Activated CD8-positive, alpha-beta T cell treated with anti-CD3 and anti-CD28 coated beads, Interleukin-2, amount 10 ng/mL, durations not matched to agents 7 days and 5 days (primary cell): ENCODE measurements around the gene HGFAC. TPM values are rescaled to one million over a fixed set of nuclear protein-coding genes. Genes with fewer than 3 reads are reported as not detected.

Source experiments
- ATAC-seq: fragments of 150-1000 bp; cut with Tn5 transposase; one replicate; pipeline ENCODE4 v1.10.0; 2021; ENCODE audit warnings: moderate library complexity
- CTCF ChIA-PET: fragments of 350-600 bp; sonication (Branson Sonifier 250); formaldehyde crosslinking; loops from one replicate; lab custom pipeline; 2021; ENCODE audit warnings: antibody characterized with exemption; lab: Charles Lee
- POLR2A ChIA-PET: fragments of 350-600 bp; sonication (Branson Sonifier 250); formaldehyde crosslinking; loops from one replicate; lab custom pipeline; 2021; ENCODE audit warnings: antibody characterized with exemption; lab: Charles Lee
- DNase-seq: peaks from one replicate; pipeline ENCODE4 v3.0.0-alpha.2; 2020
- H3K27ac Mint-ChIP-seq: one replicate; pipeline ENCODE4 v1.8.0; 2021; ENCODE audit warnings: mild to moderate bottlenecking, mixed read lengths
- H3K27me3 Mint-ChIP-seq: one replicate; pipeline ENCODE4 v1.8.0; 2021; ENCODE audit warnings: low read depth, mixed read lengths
- H3K36me3 Mint-ChIP-seq: one replicate; pipeline ENCODE4 v1.8.0; 2021; ENCODE audit warnings: low read depth, mixed read lengths
- H3K4me1 Mint-ChIP-seq: one replicate; pipeline ENCODE4 v1.8.0; 2021; ENCODE audit warnings: low read depth, mixed read lengths
- H3K4me3 Mint-ChIP-seq: one replicate; pipeline ENCODE4 v1.8.0; 2021; ENCODE audit warnings: mild to moderate bottlenecking, mixed read lengths
- H3K9me3 Mint-ChIP-seq: one replicate; pipeline ENCODE4 v1.8.0; 2022; ENCODE audit warnings: mixed read lengths; ENCODE audit not compliant: insufficient read depth
- total RNA-seq, 2 experiments: library from RNA; stranded (reverse); gene quantifications; one replicate each; pipeline ENCODE4 v1.2.3, GENCODE V29; 2021

Gene HGFAC
- total RNA-seq, 2 experiments from 2014 or later: not detected

GRCh38 chr4:3421470-3421869 is 20.3 kb upstream of the HGFAC start:
- Mint-ChIP-seq H3K4me1 (no peaks in the 10 kb centered on the region), H3K27ac (no peak overlapping the region), H3K4me3 (no peak overlapping the region), H3K27me3 (no peaks in the 10 kb centered on the region), H3K36me3 (no peaks in the 10 kb centered on the region), H3K9me3 (no peaks in the 10 kb centered on the region)
- no peak for ATAC-seq
- DNase-seq: no peak
- ChIA-PET CTCF (no interaction called here), POLR2A (no interaction called here)

GRCh38 chr4:3422241-3422801 is 19.4 kb upstream of the HGFAC start:
- DNase-seq: no peak
- Mint-ChIP-seq H3K27me3 (no peaks in the 10 kb centered on the region), H3K36me3 (no peaks in the 10 kb centered on the region), H3K4me1 (no peaks in the 10 kb centered on the region), H3K27ac (no peak overlapping the region), H3K4me3 (no peak overlapping the region), H3K9me3 (no peaks in the 10 kb centered on the region)
- POLR2A ChIA-PET: no interaction called here
- ATAC-seq: no peak
- CTCF ChIA-PET: no interaction called here

- no peaks in the 10 kb centered on the region for H3K36me3 Mint-ChIP-seq
- no peaks in the 10 kb centered on the region for H3K9me3 Mint-ChIP-seq
- ChIA-PET CTCF (no interaction called here), POLR2A (no interaction called here)
- no peaks in the 10 kb centered on the region for H3K27me3 Mint-ChIP-seq
- no peak overlapping the region for H3K27ac Mint-ChIP-seq
- no peak overlapping the region for H3K4me3 Mint-ChIP-seq
- ATAC-seq: no peak
- no peak for DNase-seq
- H3K4me1 Mint-ChIP-seq: no peaks in the 10 kb centered on the region
These were observed 18.9 kb upstream of the HGFAC start for GRCh38 chr4:3422808-3423297.

- ChIA-PET POLR2A (no interaction called here), CTCF (no interaction called here)
- no peak overlapping the region for H3K4me3 Mint-ChIP-seq
- H3K4me1 Mint-ChIP-seq: no peaks in the 10 kb centered on the region
- no peaks in the 10 kb centered on the region for H3K9me3 Mint-ChIP-seq
- H3K27ac Mint-ChIP-seq: no peak overlapping the region
- ATAC-seq (no peak), DNase-seq (no peak)
- H3K27me3 Mint-ChIP-seq: no peaks in the 10 kb centered on the region
- no peaks in the 10 kb centered on the region for H3K36me3 Mint-ChIP-seq
These were observed 18.4 kb upstream of the HGFAC start for GRCh38 chr4:3423406-3423805.

GRCh38 chr4:3423952-3424351 is 17.8 kb upstream of the HGFAC start:
- no peak for ATAC-seq
- no peak overlapping the region for H3K27ac Mint-ChIP-seq
- CTCF ChIA-PET: no interaction called here

GRCh38 chr4:3424522-3425095 is 17.2 kb upstream of the HGFAC start:
- CTCF ChIA-PET: no interaction called here
- Mint-ChIP-seq H3K36me3 (no peaks in the 10 kb centered on the region), H3K4me1 (no peaks in the 10 kb centered on the region)

More at GRCh38 chr4:3423952-3424351, 17.8 kb upstream of the HGFAC start:
- Mint-ChIP-seq H3K9me3 (no peaks in the 10 kb centered on the region), H3K4me1 (no peaks in the 10 kb centered on the region), H3K36me3 (no peaks in the 10 kb centered on the region), H3K27me3 (no peaks in the 10 kb centered on the region), H3K4me3 (no peak overlapping the region)
- POLR2A ChIA-PET: no interaction called here
- DNase-seq: no peak

GRCh38 chr4:3426465-3427133 is 15.2 kb upstream of the HGFAC start:
- Mint-ChIP-seq H3K27ac (no peak overlapping the region), H3K4me1 (no peaks in the 10 kb centered on the region), H3K4me3 (no peak overlapping the region), H3K27me3 (no peaks in the 10 kb centered on the region), H3K36me3 (no peaks in the 10 kb centered on the region), H3K9me3 (no peaks in the 10 kb centered on the region)
- POLR2A ChIA-PET: no interaction called here
- DNase-seq (no peak), ATAC-seq (no peak)
- CTCF ChIA-PET: no interaction called here

More at GRCh38 chr4:3424522-3425095, 17.2 kb upstream of the HGFAC start:
- no peaks in the 10 kb centered on the region for H3K27me3 Mint-ChIP-seq
- POLR2A ChIA-PET: no interaction called here
- H3K9me3 Mint-ChIP-seq: no peaks in the 10 kb centered on the region
- no peak overlapping the region for H3K27ac Mint-ChIP-seq
- no peak for DNase-seq
- no peak overlapping the region for H3K4me3 Mint-ChIP-seq
- ATAC-seq: no peak

GRCh38 chr4:3427134-3427476 is 14.7 kb upstream of the HGFAC start:
- CTCF ChIA-PET: no interaction called here
- no peak overlapping the region for H3K27ac Mint-ChIP-seq
- ATAC-seq: no peak
- H3K4me1 Mint-ChIP-seq: no peaks in the 10 kb centered on the region
- no peak for DNase-seq
- no peaks in the 10 kb centered on the region for H3K9me3 Mint-ChIP-seq
- no peak overlapping the region for H3K4me3 Mint-ChIP-seq
- POLR2A ChIA-PET: no interaction called here
- H3K27me3 Mint-ChIP-seq: no peaks in the 10 kb centered on the region
- no peaks in the 10 kb centered on the region for H3K36me3 Mint-ChIP-seq

GRCh38 chr4:3427706-3428446 is 13.9 kb upstream of the HGFAC start:
- no peaks in the 10 kb centered on the region for H3K9me3 Mint-ChIP-seq
- DNase-seq (no peak), ATAC-seq (no peak)
- H3K27me3 Mint-ChIP-seq: no peaks in the 10 kb centered on the region
- H3K36me3 Mint-ChIP-seq: no peaks in the 10 kb centered on the region
- ChIA-PET CTCF (no interaction called here), POLR2A (no interaction called here)
- H3K27ac Mint-ChIP-seq: no peak overlapping the region
- no peak overlapping the region for H3K4me3 Mint-ChIP-seq
- no peaks in the 10 kb centered on the region for H3K4me1 Mint-ChIP-seq

GRCh38 chr4:3429651-3430050 is 12.1 kb upstream of the HGFAC start:
- H3K4me3 Mint-ChIP-seq: no peak overlapping the region
- ATAC-seq (no peak), DNase-seq (no peak)
- H3K9me3 Mint-ChIP-seq: no peaks in the 10 kb centered on the region
- no peak overlapping the region for H3K27ac Mint-ChIP-seq
- ChIA-PET POLR2A (interaction anchor here (0.6 kb wide), 1 partner anchor 194 kb away, joined by 3 read pairs; no protein-coding TSS in a partner anchor), CTCF (no interaction called here)
- H3K27me3 Mint-ChIP-seq: no peaks in the 10 kb centered on the region
- H3K36me3 Mint-ChIP-seq: no peaks in the 10 kb centered on the region
- H3K4me1 Mint-ChIP-seq: no peaks in the 10 kb centered on the region

- no peaks in the 10 kb centered on the region for H3K9me3 Mint-ChIP-seq
- DNase-seq: no peak
- H3K36me3 Mint-ChIP-seq: no peaks in the 10 kb centered on the region
- POLR2A ChIA-PET: no interaction called here
- H3K27ac Mint-ChIP-seq: no peak overlapping the region
- no peak overlapping the region for H3K4me3 Mint-ChIP-seq
- ATAC-seq: no peak
- no peaks in the 10 kb centered on the region for H3K27me3 Mint-ChIP-seq
- CTCF ChIA-PET: no interaction called here
- H3K4me1 Mint-ChIP-seq: no peaks in the 10 kb centered on the region
These were observed 11.2 kb upstream of the HGFAC start for GRCh38 chr4:3430524-3430923.

GRCh38 chr4:3431446-3431993 is 10.2 kb upstream of the HGFAC start:
- no peaks in the 10 kb centered on the region for H3K36me3 Mint-ChIP-seq
- H3K27ac Mint-ChIP-seq: no peak overlapping the region
- no peak for ATAC-seq
- H3K4me1 Mint-ChIP-seq: no peaks in the 10 kb centered on the region
- no peak overlapping the region for H3K4me3 Mint-ChIP-seq
- DNase-seq: no peak
- CTCF ChIA-PET: no interaction called here
- POLR2A ChIA-PET: no interaction called here
- H3K27me3 Mint-ChIP-seq: no peaks in the 10 kb centered on the region
- H3K9me3 Mint-ChIP-seq: no peaks in the 10 kb centered on the region
